Measurements from ENCODE around the gene SETBP1.
A peak's percentile ranks its signal among the peaks of the same experiment; 100 is the strongest.

The SETBP1 gene

GRCh38 chr18:44988821-44989587 is 308.3 kb downstream of the SETBP1 start:
- no peak for DNase-seq

GRCh38 chr18:44996261-44996660 is 315.6 kb downstream of the SETBP1 start:
- DNase-seq, result no peak

GRCh38 chr18:44997174-44997573 is 316.5 kb downstream of the SETBP1 start:
- DNase-seq, result no peak

- DNase-seq, result no peak
Observed at GRCh38 chr18:44998360-44998759, 317.7 kb downstream of the SETBP1 start.

DNA sequence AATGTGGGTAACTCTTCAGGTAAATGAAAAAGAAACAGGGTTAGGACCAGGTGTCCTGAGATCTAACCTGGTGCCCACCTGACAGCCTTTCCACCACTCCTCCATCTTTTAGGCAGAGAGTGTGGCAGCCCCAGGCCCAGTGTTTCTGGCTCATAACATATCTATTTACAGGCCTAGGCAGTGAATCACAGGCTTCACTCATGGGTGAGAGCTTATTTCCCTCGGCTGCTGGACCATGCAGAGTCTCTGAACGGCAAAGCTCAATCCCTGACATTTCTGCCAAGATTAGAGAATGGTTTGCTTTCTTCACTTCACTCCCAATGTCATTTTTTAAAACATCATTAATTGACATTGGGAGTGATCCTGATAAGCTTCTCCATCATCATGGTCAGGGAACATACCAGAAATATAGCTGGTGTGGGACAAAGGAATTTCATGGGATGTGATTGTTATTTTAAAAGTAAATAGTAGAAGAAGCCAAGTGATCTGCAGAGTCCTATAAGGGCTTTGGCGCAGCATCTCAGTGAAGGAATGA is 323.9 kb downstream of the SETBP1 start:
- no peak for DNase-seq

GRCh38 chr18:45006934-45007333 is 326.2 kb downstream of the SETBP1 start:
- DNase-seq, result no peak

GRCh38 chr18:45007531-45007930 is 326.8 kb downstream of the SETBP1 start:
- no peak for DNase-seq

GRCh38 chr18:45008694-45009413 is 328.2 kb downstream of the SETBP1 start:
- no peak for DNase-seq

DNA sequence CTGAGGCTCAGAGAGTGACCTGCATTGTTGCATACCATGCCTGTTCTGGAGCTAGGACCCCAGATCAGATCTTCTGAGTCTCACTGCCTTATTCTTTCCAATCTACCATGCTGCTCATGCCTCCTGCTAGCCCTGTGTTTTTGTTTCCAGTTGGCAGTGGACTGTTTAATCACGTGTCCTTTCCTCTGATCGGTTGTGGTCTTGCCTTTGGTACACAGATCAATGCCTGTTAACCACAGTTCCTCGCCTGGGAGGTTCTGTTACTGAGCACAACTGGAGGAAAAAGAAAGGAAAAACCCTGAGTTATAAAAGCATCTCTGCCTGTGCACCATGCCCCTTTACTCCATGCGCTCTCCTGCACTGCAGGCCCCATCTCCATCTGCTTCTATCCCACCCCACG is 329.1 kb downstream of the SETBP1 start:
- DNase-seq, result no peak

GRCh38 chr18:45012286-45012685 is 331.6 kb downstream of the SETBP1 start:
- peak; percentile 39 for DNase-seq

DNA sequence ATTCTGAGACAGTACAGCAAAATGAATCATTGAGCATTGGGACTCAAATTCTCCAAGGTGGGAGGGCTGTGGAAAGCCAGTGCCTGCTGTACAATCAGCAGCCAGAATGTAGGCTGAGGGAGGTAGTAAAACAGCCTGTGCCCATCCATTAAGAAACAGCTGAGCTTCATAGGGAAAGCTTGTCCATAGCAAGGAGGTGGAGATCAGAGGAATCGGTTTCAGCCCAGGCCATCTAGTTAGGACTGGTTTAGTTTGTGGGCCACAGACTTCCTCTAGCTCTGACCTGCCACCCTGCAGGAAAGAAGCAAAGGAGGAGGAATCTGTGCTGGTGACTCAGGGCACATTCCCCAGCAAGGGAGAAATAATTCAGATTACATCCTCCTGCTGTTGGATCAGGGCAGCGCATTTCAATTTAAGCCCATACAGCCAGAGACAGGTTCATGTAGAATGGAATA is 333.4 kb downstream of the SETBP1 start:
- no peak for DNase-seq

GRCh38 chr18:45015788-45016128 is 335.1 kb downstream of the SETBP1 start:
- DNase-seq, result no peak

GRCh38 chr18:45019469-45019868 is 338.8 kb downstream of the SETBP1 start:
- no peak for DNase-seq

DNA sequence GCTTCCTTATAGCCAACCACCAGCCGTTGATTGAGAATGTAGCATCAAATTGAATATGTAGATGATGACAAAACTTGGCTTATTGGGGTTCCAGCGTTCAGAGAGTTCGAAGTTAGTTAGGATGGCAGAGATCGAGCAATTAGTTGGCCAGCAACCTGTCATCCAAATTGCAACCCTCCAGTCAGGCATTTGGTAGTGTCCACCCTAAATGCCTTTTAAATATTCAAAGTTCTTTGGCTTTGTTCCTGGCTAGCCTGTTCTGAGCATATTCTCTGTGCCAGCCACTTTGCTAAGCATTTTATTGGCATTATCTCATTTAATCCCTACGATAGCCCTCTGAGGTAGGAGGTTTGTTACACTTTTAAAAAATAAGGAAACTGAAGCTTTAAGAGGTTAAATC is 342.8 kb downstream of the SETBP1 start:
- no peak for DNase-seq

DNA sequence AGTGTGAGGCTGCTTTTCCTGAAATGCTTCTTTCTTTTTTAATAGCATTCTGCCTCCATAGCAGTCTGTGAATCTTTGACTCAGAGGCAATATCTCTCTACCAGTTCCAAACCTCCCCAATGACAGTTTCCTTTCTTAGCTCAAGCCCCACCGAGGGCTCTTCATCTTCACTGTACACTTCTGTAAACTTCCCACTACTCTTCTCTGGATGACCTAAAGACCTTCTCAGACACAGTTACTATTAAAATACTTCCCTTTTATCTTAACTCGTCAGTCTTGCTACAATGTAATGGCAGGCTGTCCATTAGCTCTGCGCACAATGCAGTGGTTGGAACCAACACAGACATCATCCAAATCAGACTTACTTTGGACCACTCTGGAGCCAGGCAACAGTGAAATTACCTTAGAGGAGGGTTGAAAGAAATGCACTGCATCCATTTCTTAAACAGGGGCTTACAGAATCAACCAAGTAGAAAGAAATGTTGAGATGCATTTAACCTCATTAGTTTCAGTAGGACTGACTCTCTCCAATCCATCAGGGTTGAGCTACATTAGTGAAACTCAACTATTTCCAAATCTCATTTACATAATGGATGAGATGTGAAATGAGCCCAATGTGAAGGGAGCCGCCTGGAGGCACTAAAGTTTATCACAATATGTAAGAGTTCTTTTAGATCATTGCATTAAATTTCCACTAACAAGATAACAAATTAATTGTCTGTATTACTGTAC is 343.8 kb downstream of the SETBP1 start:
- DNase-seq, result no peak

- DNase-seq, result no peak
Observed at GRCh38 chr18:45025089-45025450, 344.4 kb downstream of the SETBP1 start.

GRCh38 chr18:45026162-45026561 is 345.5 kb downstream of the SETBP1 start:
- DNase-seq, result no peak

GRCh38 chr18:45034179-45034578 is 353.5 kb downstream of the SETBP1 start:
- no peak for DNase-seq

DNA sequence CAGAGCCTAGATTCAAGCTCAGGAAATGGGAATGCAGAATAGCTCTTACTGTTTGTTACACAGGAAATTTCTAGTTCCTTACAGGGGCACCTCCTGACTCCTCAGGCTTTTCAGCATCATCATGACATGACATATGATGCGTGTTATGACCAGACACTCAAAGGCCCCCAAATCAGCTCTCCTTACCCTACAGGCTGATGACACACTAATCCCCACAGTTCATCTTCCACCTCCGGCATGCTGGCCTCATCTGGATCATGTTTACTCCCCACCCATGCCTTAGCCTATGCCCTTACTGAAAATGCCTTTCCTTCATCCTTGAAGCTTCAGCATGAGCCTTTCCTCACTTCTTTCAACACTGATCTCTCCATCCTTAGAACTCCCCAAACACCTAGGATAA is 356.9 kb downstream of the SETBP1 start:
- no peak for DNase-seq

GRCh38 chr18:45039376-45039775 is 358.7 kb downstream of the SETBP1 start:
- no peak for DNase-seq

DNA sequence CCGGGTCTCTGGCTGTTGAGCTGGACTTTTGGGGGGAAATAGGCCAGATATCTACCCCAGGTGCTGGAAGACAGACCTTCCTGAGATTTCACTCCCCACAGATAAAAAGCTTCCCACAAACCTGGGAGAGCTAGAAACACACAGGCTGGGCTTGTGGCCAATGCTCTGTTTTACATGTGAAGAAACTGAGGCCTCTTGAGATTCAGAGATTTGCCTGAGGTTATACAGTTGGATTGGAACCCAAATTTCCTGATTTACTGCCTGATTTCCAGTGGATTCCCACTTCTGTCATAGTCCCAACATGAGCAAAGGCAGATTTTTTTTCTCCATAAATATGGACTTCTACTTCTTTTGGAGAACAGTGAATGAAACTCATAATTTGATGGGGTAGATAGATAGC is 360.2 kb downstream of the SETBP1 start:
- DNase-seq, result no peak

DNA sequence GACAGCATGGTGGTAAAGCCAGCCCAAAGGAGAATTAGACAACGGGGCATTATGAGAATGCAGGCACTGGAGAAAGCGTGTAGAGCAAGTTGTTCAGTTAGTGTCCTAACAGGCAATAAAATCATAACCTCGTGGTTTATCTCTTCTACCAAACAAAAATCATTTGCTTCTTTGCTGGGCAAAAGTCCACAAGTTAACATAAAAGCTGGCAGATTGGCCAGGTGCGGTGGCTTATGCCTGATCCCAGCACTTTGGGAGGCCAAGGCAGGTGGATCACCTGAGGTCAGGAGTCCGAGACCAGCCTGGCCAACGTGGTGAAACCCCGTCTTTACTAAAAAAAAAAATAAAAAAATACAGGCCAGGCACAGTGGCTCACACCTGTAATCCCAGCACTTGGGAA is 364.1 kb downstream of the SETBP1 start:
- no peak for DNase-seq

- DNase-seq, result no peak
Observed at GRCh38 chr18:45046228-45046627, 365.5 kb downstream of the SETBP1 start.

DNA sequence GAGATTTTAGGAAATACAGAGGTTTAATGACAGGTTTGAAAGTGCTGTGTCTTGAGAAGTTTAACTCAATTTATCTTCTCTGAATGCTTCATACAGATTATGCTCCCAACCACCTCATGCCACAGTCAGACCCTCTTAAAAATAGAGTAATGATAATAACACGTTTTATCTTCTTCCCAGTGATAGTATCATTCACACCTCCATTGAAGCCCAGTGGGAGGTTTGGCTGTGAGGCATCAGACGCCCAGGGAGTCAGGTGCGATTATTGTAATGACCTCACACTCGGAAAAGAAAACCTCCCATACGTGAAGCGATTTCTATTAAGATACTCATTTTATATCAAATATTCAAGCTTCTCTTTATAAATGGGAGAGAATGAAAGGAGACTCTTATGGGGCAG is 366.3 kb downstream of the SETBP1 start:
- DNase-seq, result no peak

All from T1000 (cell line).